PC-3 (cell line): Measurements from ENCODE around the gene SYVN1. TPM values are rescaled to one million over a fixed set of nuclear protein-coding genes. Genes with fewer than 3 reads are reported as not detected.

Experiments used
- ATAC-seq: fragments of 200-7000 bp; cut with Tn5 transposase; 2 replicates; pipeline ENCODE4 v1.9.1; 2020; ENCODE audit warnings: mild to moderate bottlenecking, moderate library complexity
- BruUV-seq: library from RNA; stranded (reverse); fragments of 400-500 nt; replicated peaks from 2 replicates; lab custom pipeline; 2021; lab: Mats Ljungman, UMichigan
- CTCF ChIA-PET: fragments of 300-600 bp; sonication (Branson Sonifier 250); formaldehyde crosslinking; loops from one replicate; lab custom pipeline; 2022; ENCODE audit warnings: antibody characterized with exemption; lab: Charles Lee
- POLR2A ChIA-PET: fragments of 300-600 bp; sonication (Branson Sonifier 250); formaldehyde crosslinking; loops from one replicate; lab custom pipeline; 2022; ENCODE audit warnings: antibody characterized with exemption; ENCODE audit not compliant: unreplicated experiment; lab: Charles Lee
- DNase-seq: peaks from one replicate; pipeline ENCODE4 v3.0.0-alpha.2; 2015
- H2AFZ ChIP-seq: fragments of 300-600 bp; sonication (generic); 2 replicates; pipeline ENCODE4 v1.6.0; 2016; ENCODE audit warnings: antibody characterized with exemption, low read length
- H3F3A ChIP-seq: fragments of 300-600 bp; sonication (generic); one replicate; pipeline ENCODE4 v1.6.0; 2017; ENCODE audit warnings: antibody characterized with exemption, low read length, control low read depth, mild to moderate bottlenecking; ENCODE audit not compliant: unreplicated experiment
- H3K27ac ChIP-seq: fragments of 300-600 bp; sonication (generic); 2 replicates; pipeline ENCODE4 v1.5.1; 2016; ENCODE audit warnings: mild to moderate bottlenecking, low read length
- H3K27me3 ChIP-seq: fragments of 300-600 bp; sonication (generic); 2 replicates; pipeline ENCODE4 v1.6.1; 2016; ENCODE audit warnings: low read length, mixed read lengths
- H3K36me3 ChIP-seq: fragments of 300-600 bp; sonication (generic); 2 replicates; pipeline ENCODE4 v1.6.1; 2016; ENCODE audit warnings: low read depth, mixed run types, low read length, mixed read lengths
- H3K4me1 ChIP-seq: fragments of 300-600 bp; sonication (generic); 2 replicates; pipeline ENCODE4 v1.5.1; 2016; ENCODE audit warnings: low read length; ENCODE audit not compliant: insufficient read depth
- H3K4me2 ChIP-seq: fragments of 300-600 bp; sonication (generic); 2 replicates; pipeline ENCODE4 v1.6.0; 2016; ENCODE audit warnings: low read length
- H3K4me3 ChIP-seq: fragments of 300-600 bp; sonication (generic); 2 replicates; pipeline ENCODE4 v1.5.1; 2016; ENCODE audit warnings: mild to moderate bottlenecking, low read length, mixed read lengths
- H3K79me2 ChIP-seq: fragments of 300-600 bp; sonication (generic); 2 replicates; pipeline ENCODE4 v1.6.1; 2017; ENCODE audit warnings: low read length, mixed read lengths
- H3K9ac ChIP-seq: fragments of 300-600 bp; sonication (generic); 2 replicates; pipeline ENCODE4 v1.6.0; 2016; ENCODE audit warnings: mild to moderate bottlenecking, low read length
- H3K9me2 ChIP-seq: fragments of 300-600 bp; sonication (generic); replicated peaks from 2 replicates; pipeline ENCODE4 v1.6.1; 2016; ENCODE audit warnings: mixed run types, low read length, mixed read lengths
- H3K9me3 ChIP-seq: fragments of 300-600 bp; sonication (generic); 2 replicates; pipeline ENCODE4 v1.6.1; 2016; ENCODE audit warnings: low read length, mixed read lengths
- H4K20me1 ChIP-seq: fragments of 300-600 bp; sonication (generic); 2 replicates; pipeline ENCODE4 v1.6.1; 2016; ENCODE audit warnings: low read length, mixed read lengths
- EZH2 ChIP-seq: fragments of 300-600 bp; sonication (generic); IDR thresholded peaks from one replicate; pipeline ENCODE4 v1.6.1; 2017; ENCODE audit warnings: antibody characterized with exemption, mild to moderate bottlenecking, low read length; ENCODE audit not compliant: unreplicated experiment
- EZH2phosphoT487 ChIP-seq: fragments of 300-600 bp; sonication (generic); IDR thresholded peaks from 2 replicates; pipeline ENCODE4 v1.6.1; 2018; ENCODE audit warnings: mild to moderate bottlenecking, antibody characterized with exemption, low read length, borderline replicate concordance
- intact Hi-C: fragments of 100-400 bp; cut with micrococcal nuclease; formaldehyde crosslinking; loops from 2 replicates; pipeline ENCODE4 v1.9.0; 2023
- total RNA-seq: library from RNA; depleted of rRNA; stranded (reverse); fragments of >200 nt; gene quantifications from 2 replicates; pipeline ENCODE4 v1.2.3, GENCODE V29; 2014
- TF ChIP-seq, protein P1 (sequence below): fragments of 300-600 bp; sonication (generic); conservative IDR thresholded peaks from 2 replicates; pipeline ENCODE4 v1.5.1; 2017; ENCODE audit warnings: antibody characterized with exemption, low read depth, mild to moderate bottlenecking, low read length

Gene SYVN1
- total RNA-seq, 1 experiment from 2014 or later, result 22.3 TPM

DNA sequence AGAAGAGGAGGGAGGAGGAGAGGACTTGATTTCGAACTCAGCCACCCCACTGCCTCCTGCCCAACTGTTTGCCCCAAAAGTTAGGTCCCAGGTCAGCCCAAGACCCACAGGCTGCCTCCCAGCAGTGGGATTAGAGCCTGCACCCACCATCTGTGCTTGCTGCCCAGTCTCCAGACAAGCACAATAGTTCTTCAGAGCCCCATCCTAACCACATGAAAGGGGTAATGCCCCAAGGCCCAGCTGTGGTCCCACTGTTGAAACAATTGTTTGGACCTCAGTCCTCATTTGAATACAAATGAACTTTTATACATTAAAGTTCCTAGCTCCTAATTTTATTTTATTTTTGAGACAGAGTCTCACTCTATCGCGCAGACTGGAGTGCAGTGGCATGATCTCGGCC is 43.7 kb downstream of the SYVN1 start:
- intact Hi-C loops, result no loop called here
- H3K36me3 ChIP-seq, result peaks cover 10% of the 10 kb centered on the region; the same call in 1 of the 2 replicates

DNA sequence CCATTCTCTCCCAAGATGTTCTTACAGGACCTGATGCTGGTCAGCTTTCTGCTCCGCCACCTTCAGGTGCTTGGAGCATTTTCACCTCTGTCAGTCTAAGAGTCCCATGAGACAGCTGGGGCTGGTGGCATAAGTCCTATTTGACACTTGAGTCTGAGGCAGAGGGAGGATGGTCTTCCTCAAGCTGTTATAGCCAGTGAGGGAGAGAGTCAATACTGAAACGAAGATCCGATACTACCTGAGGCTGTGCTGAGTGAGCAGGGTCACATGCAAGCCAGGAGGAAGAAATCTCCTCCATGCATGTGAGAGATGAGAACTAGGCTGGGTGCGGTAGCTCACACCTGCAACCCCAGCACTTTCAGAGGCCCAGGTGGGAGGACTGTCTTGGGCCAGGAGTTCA is 44.7 kb downstream of the SYVN1 start:
- Histone ChIP-seq H3K27me3 (no peaks in the 10 kb centered on the region), H3K79me2 (peaks cover 14% of the 10 kb centered on the region), H3K9me3 (no peaks in the 10 kb centered on the region), H3K9ac (no peak overlapping the region), H3K4me1 (peaks cover 8% of the 10 kb centered on the region; the same call in 1 of the 2 replicates), H3K36me3 (peaks cover 11% of the 10 kb centered on the region; the same call in 1 of the 2 replicates), H4K20me1 (no peaks in the 10 kb centered on the region), H3K4me2 (no peak overlapping the region), H3F3A (no peaks in the 10 kb centered on the region), H3K27ac (no peak overlapping the region), H3K9me2 (no peaks in the 10 kb centered on the region), H2AFZ (no peak overlapping the region), H3K4me3 (no peak overlapping the region)
- TF ChIP-seq EZH2 (no peak), EZH2phosphoT487 (no peak)
- TF ChIP-seq, protein P1, sequence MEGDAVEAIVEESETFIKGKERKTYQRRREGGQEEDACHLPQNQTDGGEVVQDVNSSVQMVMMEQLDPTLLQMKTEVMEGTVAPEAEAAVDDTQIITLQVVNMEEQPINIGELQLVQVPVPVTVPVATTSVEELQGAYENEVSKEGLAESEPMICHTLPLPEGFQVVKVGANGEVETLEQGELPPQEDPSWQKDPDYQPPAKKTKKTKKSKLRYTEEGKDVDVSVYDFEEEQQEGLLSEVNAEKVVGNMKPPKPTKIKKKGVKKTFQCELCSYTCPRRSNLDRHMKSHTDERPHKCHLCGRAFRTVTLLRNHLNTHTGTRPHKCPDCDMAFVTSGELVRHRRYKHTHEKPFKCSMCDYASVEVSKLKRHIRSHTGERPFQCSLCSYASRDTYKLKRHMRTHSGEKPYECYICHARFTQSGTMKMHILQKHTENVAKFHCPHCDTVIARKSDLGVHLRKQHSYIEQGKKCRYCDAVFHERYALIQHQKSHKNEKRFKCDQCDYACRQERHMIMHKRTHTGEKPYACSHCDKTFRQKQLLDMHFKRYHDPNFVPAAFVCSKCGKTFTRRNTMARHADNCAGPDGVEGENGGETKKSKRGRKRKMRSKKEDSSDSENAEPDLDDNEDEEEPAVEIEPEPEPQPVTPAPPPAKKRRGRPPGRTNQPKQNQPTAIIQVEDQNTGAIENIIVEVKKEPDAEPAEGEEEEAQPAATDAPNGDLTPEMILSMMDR, result no peak
- no TSS peak for BruUV-seq
- ATAC-seq, result no peak
- DNase-seq, result no peak
- CTCF ChIA-PET, result no interaction called here
- intact Hi-C loops, result no loop called here
- POLR2A ChIA-PET, result no interaction called here

More for the DNA sequence above, 43.7 kb downstream of the SYVN1 start:
- Histone ChIP-seq H3K9ac (no peak overlapping the region), H3K4me2 (no peak overlapping the region), H3K27ac (no peak overlapping the region), H2AFZ (no peak overlapping the region), H3K4me1 (peaks cover 2% of the 10 kb centered on the region; the same call in 1 of the 2 replicates), H3K4me3 (no peak overlapping the region), H3K79me2 (peaks cover 4% of the 10 kb centered on the region), H3F3A (no peaks in the 10 kb centered on the region), H3K9me2 (no peaks in the 10 kb centered on the region), H4K20me1 (no peaks in the 10 kb centered on the region), H3K9me3 (no peaks in the 10 kb centered on the region), H3K27me3 (no peaks in the 10 kb centered on the region)
- ChIA-PET CTCF (interaction anchor here (0.6 kb wide), 1 partner anchor 352 kb away, joined by 4 read pairs; no protein-coding TSS in a partner anchor), POLR2A (interaction anchor here (0.5 kb wide), 1 partner anchor 810 kb away, joined by 3 read pairs; the partner anchor contains the start of gene FOSL1)
- ATAC-seq, result no peak
- no TSS peak for BruUV-seq
- TF ChIP-seq, protein P1, result no peak
- no peak for TF ChIP-seq EZH2
- TF ChIP-seq EZH2phosphoT487, result no peak
- no peak for DNase-seq

DNA sequence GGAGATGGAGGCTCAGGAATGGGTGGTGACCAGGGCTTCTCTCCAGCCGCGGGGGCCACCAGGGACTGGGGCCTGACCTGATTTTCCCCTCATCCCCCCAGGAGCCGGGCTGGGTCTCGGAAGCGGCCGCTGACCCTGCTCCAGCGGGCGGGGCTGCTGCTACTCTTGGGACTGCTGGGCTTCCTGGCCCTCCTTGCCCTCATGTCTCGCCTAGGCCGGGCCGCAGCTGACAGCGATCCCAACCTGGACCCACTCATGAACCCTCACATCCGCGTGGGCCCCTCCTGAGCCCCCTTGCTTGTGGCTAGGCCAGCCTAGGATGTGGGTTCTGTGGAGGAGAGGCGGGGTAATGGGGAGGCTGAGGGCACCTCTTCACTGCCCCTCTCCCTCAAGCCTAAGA is 46.5 kb downstream of the SYVN1 start:
- H3K4me2 ChIP-seq, result no peak overlapping the region
- DNase-seq (no peak), ATAC-seq (no peak)
- H3F3A ChIP-seq, result no peaks in the 10 kb centered on the region
- no peak overlapping the region for H3K4me3 ChIP-seq
- H3K9ac ChIP-seq, result no peak overlapping the region
- intact Hi-C loops, result no loop called here
- no peaks in the 10 kb centered on the region for H3K9me2 ChIP-seq
- ChIA-PET CTCF (no interaction called here), POLR2A (no interaction called here)
- peaks cover 29% of the 10 kb centered on the region for H3K79me2 ChIP-seq
- H3K27ac ChIP-seq, result no peak overlapping the region
- H3K27me3 ChIP-seq, result no peaks in the 10 kb centered on the region
- no TSS peak for BruUV-seq
- no peaks in the 10 kb centered on the region for H3K9me3 ChIP-seq
- no peak overlapping the region for H2AFZ ChIP-seq
- no peaks in the 10 kb centered on the region for H4K20me1 ChIP-seq
- TF ChIP-seq EZH2phosphoT487, result no peak
- TF ChIP-seq, protein P1, result no peak
- TF ChIP-seq EZH2, result no peak
- H3K36me3 ChIP-seq, result peaks cover 11% of the 10 kb centered on the region; the same call in 1 of the 2 replicates
- H3K4me1 ChIP-seq, result peaks cover 12% of the 10 kb centered on the region
